ENCODE results near the gene AGPAT2.

The AGPAT2 gene

DNA sequence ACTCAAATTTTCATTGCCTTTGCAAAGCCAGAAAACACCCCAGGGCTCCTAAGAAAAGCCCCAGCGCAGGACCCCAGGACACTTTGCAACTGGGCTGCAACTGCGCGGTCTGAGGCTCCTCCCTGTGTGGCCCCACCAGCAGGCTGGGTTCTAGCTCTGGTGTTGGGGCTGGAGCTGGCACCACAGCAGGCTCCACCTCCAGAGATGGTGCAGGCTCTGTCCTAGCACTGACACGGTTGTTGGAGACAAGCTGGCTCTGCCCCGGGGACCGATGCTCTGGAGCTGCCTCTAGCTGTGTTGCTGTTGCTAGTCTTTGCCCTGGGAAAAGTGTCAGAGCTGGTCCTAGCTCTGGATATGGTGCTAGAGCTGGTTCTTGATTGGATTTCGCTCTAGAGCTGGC is 41.9 kb upstream of the AGPAT2 start:
- TF ChIP-seq CTCF (IDR thresholded peaks at IDR 0.05; ENCODE audit: insufficient read depth, low read depth, low read length, missing control alignments) = no peak
- DNase-seq (ENCODE audit: low read depth) = peak; percentile 54
- peak overlapping the region; percentile 67 for H3K4me3 ChIP-seq (ENCODE audit: low read depth, low read length)

- no peak for TF ChIP-seq CTCF (IDR thresholded peaks at IDR 0.05; ENCODE audit: insufficient read depth, low read depth, low read length, missing control alignments)
- peak overlapping the region; percentile 67 for H3K4me3 ChIP-seq (ENCODE audit: low read depth, low read length)
- peak; percentile 38 for DNase-seq (ENCODE audit: low read depth)
Observed at GRCh38 chr9:136728548-136729123, 41.4 kb upstream of the AGPAT2 start.

DNA sequence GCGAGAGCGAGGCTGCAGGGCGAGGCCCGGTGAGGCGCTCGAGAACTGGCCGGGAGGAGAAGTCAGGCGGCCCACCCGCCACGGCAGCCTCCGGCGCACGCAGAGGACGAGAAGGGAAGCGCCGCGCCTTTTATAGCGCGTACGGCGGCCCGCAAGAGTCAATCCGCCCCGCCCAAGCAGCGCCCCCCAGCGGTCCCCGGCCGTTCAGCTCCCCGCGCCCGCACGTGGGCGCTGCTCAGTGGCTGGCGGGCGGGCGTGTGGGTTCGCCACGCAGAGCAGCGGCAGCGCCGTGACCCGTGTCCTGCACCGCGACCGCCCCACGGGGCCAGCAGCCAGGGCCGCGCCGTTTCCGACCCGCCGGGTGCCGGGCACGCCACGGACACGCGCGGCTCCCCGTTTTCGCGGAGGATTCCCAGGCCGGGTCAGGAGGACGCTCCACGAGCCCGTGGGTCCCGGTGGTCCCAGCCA is 40.9 kb upstream of the AGPAT2 start:
- DNase-seq (ENCODE audit: low read depth) = peak; percentile 96
- peak; percentile 92 for TF ChIP-seq CTCF (IDR thresholded peaks at IDR 0.05; ENCODE audit: insufficient read depth, low read depth, low read length, missing control alignments)
- peak overlapping the region; percentile 67 for H3K4me3 ChIP-seq (ENCODE audit: low read depth, low read length)

DNA sequence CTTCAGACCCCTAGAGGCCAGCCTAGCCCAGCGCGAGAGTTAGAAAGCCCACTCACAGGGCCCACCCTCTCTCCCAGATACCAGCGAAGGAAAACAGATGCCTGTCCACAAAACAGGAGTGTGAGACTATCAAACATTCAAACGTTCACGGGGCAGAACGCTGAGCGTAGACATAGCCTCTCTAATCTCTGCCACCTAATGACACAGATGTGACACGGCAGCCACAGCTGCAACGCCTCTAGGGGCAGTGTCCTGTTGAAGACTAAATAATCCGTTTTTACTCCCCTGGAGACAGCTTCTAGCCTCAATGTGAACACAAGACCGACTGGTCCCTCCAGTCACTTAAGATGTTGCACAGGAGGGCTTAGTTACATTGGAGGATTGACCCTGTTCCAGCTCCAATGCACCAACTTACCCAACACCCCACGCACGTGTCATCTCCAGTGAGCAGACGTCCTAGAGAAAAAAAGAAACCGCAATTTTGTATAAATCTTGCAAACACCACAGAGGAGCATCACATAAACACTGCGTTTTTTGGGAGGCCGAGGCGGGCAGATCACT is 39.5 kb upstream of the AGPAT2 start:
- peak; percentile 79 for TF ChIP-seq CTCF (IDR thresholded peaks at IDR 0.05; ENCODE audit: insufficient read depth, low read depth, low read length, missing control alignments)
- H3K4me3 ChIP-seq (ENCODE audit: low read depth, low read length) = peak overlapping the region; percentile 67
- peak; percentile 79 for DNase-seq (ENCODE audit: low read depth)

DNA sequence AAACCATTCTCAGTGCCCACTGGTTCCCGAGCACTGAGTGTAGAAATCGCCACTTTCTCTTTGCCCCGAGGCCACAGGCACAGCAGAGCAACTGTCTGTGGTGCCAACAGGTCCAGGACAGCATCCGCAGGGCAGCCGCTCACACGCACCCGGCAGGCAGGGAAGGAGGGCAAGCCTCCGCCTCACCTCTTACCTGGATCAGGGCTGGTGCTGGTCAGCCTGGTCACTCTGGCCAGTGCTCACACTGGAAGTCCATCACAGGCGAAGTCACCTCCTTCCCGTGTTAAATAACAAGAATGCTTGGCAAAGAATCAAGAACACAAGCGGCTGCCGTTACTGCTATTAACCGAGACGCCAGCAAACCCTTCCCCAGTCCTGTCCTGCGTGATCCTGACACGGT is 38.9 kb upstream of the AGPAT2 start:
- DNase-seq (ENCODE audit: low read depth) = no peak
- H3K4me3 ChIP-seq (ENCODE audit: low read depth, low read length) = peak overlapping the region; percentile 67
- no peak for TF ChIP-seq CTCF (IDR thresholded peaks at IDR 0.05; ENCODE audit: insufficient read depth, low read depth, low read length, missing control alignments)

- no peak for DNase-seq (ENCODE audit: low read depth)
- no peak for TF ChIP-seq CTCF (IDR thresholded peaks at IDR 0.05; ENCODE audit: insufficient read depth, low read depth, low read length, missing control alignments)
- peak overlapping the region; percentile 67 for H3K4me3 ChIP-seq (ENCODE audit: low read depth, low read length)
Observed at GRCh38 chr9:136725612-136726011, 38.4 kb upstream of the AGPAT2 start.

DNA sequence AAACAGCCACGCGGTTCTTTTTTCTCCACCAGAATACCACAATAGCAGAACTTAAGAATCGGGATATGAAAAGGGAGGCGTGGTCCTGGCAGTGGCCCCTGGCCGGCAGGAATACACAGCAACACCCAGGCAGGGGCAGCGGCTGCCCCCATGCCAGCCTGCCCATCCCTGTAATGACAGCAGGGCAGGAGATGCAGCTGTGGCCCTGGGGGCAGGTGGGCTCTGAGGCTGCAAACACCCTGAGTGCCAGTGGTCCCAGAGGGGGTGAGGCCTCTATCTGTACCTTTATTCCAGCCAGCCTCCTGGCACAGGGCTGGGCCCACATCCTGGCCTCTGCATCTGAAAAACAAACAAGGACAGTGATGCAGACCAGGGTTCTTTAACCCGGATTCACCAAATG is 37.5 kb upstream of the AGPAT2 start:
- H3K4me3 ChIP-seq (ENCODE audit: low read depth, low read length) = no peak overlapping the region
- no peak for DNase-seq (ENCODE audit: low read depth)
- no peak for TF ChIP-seq CTCF (IDR thresholded peaks at IDR 0.05; ENCODE audit: insufficient read depth, low read depth, low read length, missing control alignments)

Data from GM12865 (cell line).